ENCODE results near the gene GNG3.
A peak's percentile ranks its signal among the peaks of the same experiment; 100 is the strongest.
"Not testable (repeated sequence)": the region's sequence is repeated elsewhere in the genome, so short reads cannot be mapped to it uniquely, and the experiment has no call there.

Gene GNG3

DNA sequence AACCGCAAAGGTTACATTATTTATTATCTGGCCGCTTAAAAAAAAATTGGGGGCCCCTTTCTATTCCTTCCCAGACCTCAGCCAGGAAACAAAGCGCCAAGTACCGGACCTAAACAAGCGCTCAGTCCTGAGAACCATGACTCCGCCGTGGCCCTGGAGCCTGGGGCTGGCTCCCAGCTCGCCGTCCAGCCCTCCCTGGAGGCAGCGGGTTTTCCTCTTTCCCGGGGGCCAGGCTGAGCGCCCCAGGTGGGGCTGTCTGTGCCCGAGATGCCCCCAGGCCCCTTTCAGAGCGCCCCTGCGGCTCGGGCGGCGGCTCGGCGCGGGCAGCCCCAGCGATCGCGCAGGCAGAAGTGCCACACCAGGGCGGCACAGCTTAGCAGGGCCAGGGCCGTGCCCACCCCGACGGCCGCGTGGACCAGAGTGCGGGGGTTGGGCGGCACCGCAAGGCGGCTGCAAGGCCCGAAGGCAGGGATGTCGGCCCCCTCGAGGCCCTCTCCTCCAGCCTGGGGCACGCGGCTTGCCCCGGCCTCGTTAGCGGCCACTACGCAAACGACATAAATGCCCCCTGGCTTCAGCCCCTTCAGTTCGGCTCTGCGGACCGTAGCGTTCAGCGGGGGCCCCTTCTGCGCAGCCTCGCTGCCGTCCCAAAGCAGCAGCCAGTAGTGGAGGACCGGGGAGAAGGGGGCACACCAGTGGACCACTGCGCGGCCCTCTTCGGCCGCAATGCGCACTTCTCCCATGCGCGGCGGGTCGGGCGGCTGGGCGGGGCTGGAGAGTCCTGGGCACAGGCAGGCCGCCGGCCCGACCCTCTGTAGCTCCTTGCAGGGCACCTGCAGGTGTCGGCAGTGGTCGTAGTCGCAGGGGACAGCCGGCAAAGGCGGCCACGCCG lies 19.7 kb upstream of the GNG3 start:
- DNase-seq (ENCODE audit: low read depth) = no peak

DNA sequence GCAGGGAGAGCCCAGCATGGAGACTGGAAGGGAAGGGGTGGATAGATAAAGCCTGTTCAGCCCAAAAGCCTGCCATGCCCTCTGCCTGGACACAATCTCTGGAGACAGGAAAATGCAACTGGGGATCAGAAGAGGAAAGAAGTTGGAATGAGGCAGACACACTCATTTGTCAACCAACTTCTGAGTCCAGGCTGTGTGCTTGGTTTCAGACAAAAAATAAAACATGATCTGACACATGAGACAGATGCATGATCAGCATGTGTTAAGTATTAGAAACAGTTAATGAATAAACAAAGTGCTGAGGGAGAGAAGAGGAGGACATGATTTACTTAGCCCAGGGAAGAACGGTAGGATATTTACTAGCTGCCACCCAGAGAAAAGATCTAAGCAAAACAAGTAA lies 19.0 kb upstream of the GNG3 start:
- DNase-seq (ENCODE audit: low read depth) = no peak

DNA sequence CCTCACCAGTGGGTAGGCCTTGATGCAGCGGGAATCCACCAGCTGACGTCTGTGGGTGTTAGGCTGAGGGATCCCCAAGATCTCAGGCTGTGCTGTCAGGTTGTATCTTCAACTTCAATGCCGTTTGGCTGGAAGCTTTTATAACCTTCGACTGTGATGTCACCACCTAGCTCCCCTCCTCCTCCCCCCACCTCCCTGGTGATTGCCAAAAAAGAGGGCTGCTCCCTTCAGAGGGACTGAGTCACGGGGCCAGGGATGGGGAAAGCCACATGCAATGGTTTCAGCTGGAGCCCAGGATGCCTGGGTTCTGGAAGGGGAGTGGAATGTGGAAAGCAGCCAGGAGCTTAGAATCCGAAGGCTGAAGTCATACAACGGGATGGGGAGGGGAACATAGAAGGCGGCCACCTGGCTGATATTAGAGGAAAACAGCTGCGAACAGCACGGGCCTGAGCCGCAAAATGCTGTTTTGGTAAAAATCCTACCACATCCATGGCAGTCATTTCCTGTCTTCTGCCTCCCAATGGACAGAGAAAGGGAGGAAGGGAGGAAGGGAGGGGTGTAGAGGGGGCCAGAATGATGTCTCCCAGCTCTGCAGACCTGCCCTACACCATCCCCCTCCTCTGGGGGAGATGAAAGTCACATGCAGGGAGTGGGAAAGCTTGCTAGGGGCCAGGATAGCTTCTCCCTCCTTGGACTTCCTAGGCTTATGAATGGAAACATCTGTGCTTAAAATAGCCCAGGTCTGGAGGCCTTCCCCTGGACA lies 17.9 kb upstream of the GNG3 start, which contains the start of gene LRRN4CL:
LRRN4CL (minus strand) TSS at position 110 of the 763 bp plus-strand sequence. CDS start 1,022 bp downstream, outside the sequence.
- DNase-seq (ENCODE audit: low read depth) = no peak

DNA sequence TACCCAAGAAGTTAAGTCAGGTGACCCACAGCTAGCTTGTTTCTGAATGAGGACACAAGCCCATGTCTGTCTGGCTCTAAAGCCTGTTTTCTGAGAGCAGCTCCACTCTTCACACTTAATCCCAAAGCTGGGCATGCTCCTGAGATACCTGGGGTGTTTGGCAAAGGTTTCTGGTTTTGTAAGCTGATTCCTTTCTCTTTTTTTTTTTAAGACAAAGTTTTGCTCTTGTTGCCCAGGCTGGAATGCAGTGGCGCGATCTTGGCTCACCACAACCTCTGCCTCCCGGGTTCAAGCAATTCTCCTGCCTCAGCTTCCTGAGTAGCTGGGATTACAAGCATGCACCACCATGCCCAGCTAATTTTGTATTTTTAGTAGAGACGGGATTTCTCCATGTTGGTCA lies 13.9 kb upstream of the GNG3 start:
- not testable (repeated sequence) for DNase-seq (ENCODE audit: low read depth)

DNA sequence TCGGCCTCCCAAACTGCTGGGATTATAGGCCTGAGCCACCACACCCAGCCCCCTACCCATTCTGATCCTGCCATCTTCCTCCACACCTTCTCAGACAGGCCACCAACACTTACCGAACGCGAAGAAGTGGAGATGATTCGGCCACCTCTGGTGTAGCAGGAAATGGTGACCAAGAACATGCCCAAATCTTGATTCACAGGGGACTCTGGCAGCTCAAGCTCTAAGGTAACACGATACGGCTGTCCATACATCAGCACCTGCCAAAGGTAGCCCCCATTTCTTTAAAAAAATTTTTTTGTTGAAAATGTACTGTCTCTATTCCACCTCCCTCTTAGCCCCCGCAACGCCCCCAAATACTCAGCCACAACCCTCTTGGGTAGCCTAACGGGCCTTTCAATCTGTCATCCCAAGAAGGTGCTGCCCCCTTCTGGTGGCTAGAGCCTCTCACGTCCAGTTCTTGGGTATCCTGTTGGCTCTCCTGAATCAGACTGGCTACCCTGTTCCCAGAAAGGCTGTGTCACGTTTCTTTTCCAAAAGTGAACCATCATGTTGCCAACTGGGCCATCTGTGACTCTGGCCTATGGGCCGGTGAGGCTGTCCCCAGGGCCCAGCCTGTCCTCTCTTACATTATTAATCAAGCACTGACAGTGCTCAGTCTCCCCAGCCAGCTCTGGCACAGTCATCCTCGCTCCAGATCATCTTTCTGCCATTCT lies 12.9 kb upstream of the GNG3 start:
- peak; percentile 44 for DNase-seq (ENCODE audit: low read depth)

DNA sequence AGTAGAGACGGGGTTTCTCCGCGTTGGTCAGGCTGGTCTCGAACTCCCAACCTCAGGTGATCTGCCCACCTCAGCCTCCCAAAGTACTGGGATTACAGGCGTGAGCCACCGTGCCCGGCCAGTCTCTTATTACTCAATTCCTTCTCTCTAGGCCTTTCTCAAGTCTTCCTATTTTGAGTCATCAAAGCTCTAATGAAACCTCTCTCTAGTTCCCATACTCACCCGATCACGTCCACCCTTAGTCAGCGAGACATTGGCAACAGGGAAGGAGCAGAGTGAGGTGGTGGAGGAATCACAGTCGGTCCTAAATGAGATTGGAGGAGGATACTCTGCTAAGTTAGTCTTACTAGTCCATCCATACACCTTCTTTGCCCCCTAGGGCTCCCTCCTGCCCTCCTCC lies 5.2 kb upstream of the GNG3 start:
- DNase-seq (ENCODE audit: low read depth) = no peak

DNA sequence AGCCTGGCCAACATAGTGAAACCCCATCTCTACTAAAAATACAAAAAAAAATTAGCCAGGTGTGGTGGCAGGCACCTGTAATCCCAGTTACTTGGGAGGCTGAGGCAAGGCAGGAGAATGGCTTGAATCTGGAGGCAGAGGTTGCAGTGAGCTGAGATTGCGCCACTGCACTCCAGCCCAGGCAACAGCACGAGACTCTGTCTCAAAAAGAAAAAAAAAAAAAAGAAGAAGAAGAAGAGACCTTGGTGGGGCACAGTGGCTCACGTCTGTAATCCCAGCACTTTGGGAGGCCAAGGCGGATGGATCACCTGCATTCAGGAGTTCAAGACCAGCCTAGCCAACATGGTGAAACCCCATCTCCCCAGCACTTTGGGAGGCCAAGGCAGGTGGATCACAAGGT lies 3.6 kb upstream of the GNG3 start:
- DNase-seq (ENCODE audit: low read depth) = not testable (repeated sequence)

DNA sequence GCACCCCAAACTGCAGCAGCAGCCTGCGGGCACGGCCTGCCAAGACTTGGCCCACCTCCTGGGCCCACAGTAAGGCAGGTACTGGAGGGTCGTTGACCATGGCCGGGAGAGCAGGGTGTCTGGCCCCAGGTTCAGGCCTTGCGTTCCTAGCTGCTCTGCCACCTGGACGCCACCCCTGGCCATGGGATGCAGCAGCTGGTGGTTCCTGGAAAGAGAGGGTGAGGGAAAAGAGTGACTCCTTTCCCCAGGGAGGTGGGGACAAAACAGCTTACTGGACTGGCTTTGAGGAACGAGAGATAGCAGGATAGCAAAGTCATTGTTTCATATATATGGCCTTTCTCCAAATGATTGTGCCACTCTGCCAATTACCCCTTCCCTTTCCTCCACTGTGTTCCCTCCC lies 2.1 kb upstream of the GNG3 start:
- no peak for DNase-seq (ENCODE audit: low read depth)

DNA sequence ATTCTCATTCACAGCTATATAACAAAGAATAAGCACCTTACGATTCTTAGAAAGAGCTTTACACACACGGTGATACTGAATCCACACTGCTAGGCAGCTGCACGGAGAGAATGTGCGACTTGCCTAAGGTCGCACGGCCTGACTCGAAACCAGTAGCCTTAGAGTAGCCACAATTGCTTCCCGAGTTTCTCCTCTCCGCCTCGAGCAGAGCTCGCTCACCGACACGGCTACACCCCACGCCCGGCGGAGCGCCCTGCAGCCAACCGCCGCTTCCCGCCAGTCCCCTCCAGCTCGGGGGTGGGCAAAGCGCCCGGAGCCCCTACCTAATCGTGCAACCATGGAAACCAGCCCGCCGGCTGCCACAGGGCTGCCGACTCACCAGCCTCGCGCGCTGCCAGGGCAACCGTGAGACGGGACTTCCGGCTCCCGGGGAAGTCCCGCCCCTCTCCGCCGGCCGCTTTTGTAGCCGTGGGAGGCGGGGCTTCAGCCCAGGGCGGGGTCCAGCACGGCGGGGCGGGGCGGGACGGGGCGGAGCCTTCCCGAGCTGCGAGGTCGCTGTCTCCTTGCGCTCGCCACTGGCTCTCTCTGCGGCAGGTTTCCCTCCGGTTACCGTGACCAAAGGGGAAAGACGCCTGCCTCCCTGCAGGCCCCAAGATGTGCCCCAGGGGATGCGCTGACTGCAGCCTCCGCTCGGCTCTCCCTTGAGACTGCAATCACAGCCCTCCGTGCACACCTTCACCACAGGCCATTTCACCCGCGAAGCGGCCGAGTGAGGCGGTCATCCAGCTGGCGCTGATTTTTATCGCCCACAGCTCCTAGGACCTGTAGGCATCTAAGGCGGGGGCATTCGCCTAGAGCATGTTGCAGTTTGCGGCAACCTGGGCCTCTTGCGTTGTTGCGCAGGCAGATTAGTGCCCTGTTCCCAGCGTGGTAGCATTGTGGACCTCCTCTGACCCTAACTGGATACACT lies 1.3 kb upstream of the GNG3 start:
- peak; percentile 74 for DNase-seq (ENCODE audit: low read depth)

DNA sequence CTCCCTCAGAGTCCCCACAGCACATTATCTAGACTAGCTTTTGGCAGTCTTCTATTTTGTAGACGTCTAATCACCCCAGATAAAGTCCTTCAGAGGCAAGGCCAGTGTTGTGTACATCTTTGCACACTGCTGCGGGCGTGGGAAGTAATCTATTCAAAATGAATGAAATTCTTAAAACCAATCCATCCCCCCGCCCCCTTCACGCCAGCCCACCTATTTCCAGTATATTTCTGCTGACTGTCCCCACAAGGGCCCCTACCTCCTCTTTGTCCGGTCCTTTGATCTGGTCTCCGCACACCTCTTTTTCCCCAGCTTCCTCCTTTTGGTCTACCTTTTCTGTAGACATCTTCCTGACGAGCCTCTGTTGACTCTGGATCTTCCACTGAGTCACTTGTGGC lies 627 bp upstream of the GNG3 start:
- no peak for DNase-seq (ENCODE audit: low read depth)

DNA sequence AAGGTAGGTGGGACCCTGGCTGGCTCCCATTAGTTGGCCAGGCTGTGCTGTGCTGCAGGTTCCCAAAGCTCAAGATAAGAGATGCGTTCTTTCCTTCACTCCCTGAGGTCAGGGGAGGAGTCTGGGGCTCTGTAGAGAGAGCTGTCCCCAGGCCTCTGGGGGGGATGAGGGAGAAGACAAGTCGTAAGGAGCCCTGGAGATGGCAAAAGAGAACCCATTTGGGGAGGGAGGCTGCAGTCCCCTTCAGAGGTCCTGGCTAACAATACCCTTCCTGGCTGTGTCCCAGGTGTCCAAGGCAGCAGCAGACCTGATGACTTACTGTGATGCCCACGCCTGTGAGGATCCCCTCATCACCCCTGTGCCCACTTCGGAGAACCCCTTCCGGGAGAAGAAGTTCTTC lies 916 bp downstream of the GNG3 start:
- DNase-seq (ENCODE audit: low read depth) = no peak

DNA sequence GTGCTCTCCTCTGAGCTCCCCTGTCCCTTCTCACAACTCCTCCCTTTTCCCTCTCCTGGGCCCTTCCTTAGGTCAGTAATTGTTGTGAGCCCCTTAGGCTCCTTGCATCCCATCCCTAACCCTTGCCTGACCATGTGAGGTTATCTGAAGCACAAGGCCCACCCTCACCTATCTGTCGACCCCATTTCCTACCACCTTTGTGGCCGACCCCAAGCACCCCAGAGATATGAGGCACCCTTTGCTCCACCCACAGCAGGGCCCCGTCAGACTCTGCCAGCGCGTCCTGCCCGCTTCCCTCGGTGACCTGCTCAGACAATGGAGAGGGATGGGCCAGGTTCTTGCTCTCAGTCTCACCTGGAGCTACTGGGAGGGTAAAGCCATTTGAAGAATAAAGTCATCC lies 1.3 kb downstream of the GNG3 start:
- no peak for DNase-seq (ENCODE audit: low read depth)

DNA sequence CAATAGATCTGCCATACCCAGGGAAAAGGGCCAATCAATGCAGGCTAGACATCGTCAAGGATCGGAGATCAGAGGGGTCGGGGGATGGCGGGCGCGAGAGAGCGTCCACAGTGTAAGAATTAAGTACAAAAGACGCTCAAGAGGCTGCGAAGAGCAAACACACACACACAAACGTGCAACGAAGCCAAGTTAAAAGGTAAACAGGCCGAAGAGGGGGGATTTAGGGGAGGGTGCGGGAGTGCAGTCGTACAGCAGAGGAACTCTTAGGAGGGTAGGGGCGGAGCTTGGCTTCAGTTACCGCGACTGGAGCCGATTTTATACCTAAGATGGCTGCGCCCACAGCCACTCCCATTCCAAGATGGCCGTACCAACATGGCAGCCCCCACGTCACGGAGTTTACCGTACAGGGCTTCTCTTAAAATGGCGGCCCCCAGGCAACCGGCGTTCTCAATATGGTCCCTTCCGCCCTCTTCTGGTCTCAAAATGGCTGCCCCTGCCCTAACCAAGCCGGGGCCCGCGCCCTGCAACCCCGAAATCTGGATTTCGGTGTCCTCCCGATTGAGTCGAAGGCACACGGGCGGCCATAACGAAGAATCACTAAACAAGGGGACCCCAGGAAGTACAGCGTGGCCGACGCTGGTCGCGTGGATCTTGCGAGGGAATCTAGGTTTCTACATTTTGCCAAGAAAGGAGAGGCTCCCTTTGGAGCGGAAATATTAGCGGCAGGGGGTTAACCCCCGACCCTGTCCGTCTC lies 1.9 kb downstream of the GNG3 start:
- no peak for DNase-seq (ENCODE audit: low read depth)

DNA sequence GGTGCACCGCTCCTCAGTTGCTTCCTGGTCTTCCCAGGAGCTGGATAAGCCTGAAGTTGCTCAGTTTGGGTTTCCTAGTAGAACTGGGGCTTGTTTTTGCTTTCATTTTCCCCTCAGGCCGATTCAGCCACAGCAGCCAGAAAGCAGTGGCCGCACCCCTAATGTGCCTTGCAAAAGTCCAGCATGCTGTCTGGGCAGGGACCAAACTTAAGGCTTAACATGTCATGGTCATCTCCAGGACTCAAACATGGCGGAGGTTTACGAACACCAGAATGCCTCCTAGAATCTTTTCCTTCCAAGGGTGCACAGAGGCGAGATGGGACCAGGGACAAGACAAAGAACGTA lies 2.5 kb downstream of the GNG3 start:
- no peak for DNase-seq (ENCODE audit: low read depth)

DNA sequence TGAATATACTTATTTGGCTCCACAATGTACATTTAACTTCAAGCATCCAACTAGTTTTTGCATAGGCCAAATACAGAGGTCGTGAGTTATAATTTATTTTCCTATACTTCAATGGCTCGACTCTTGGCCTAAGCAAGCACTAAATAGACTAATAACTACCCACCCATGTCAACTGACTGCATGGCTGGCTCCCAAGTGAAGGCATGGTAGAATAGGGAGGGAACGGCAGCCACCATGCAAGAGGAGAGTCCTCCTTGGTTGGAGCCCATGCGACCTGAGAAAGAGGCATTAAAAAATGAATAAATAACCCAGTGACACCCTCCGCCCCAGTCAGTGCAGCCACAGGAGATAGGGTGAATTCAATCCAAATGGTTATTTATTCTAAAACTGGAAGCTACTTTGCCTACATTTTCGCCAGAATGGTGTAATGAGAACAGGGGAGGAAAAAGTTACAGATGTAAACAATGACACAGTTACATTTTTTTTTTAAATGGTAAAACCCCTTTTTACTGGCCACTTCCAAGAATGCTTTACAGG lies 4.9 kb downstream of the GNG3 start:
- DNase-seq (ENCODE audit: low read depth) = no peak

DNA sequence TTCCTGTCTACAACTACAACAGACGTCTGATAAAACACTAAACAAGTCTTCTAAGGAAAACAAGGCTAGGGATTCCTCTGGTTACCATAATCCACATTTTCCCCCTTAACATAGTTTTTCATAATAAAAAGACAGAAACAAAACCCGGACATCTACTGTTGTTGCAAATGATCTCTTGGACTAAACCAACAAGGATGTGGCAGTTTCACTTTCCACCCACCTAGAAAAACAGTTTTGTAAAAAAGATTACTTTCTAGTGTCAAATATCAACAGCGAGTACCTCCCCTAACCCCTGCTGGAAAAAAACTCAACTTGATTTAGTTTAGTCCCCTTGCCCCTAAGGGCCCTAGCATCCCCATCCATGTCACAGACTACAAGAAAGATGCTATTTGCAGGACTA lies 5.4 kb downstream of the GNG3 start:
- DNase-seq (ENCODE audit: low read depth) = no peak

DNA sequence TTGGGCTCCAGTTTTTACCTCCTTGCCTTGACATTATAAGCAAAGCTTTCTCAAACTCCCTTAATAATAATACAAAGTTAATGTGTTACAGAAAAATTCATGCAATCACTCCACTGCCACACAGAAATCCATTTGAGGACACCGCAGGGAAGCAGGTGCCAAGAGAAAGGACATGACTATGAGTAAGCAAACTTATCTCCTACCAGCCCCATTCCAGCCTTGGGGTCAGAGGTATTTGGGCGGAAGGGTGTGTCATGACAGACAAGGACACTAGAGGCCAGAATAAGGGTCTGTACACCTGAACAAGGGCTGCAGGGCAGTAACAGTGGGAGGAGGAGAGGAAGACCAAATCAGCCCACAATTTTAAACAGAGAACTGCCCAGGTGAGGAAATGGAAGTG lies 5.9 kb downstream of the GNG3 start:
- no peak for DNase-seq (ENCODE audit: low read depth)

DNA sequence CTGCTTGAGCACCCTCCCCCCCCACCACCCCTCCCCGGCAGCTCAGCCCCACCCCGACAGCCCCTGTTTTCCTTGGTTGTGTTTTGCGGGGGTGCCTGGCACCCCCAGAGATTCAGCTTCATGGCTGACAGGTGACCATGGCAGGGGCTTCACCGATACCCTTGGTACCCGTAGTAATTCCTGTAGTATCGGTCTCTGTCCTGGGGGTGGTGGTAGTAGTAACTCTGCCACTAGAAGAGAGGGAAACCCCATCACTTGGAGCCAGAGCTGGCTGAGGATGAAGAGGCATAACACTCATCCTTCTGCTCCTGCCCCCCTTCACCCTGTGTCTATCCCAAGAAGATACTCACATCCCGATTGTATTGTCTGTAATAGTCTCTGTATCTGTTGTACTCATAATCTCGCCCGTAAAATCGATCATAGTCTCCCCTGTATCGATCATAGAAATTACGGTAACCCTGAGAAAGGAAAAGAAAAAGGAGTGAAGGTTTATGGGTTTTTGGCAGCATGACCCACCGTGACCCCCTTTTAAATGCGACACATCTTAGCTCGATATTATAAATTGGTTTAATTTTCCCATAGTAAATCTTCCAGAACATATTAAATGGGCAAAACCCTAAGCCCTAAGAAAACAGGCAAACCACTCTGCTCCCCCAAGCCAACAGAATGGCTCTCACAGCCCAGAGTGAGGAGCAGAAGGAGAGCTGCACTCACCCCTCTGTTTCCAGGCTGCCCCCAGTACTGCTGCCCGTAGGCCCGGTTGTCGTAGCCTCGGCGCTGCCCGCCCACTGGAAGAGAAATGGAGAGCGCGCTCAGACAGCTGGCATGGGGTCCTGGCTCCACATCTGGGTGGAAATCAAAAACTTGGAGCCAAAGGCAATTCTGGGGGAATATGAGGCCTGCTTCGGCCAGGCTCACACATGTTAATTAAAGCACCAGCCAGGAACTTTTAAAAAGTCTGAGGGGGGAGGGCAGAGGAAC lies 8.0 kb downstream of the GNG3 start:
- no peak for DNase-seq (ENCODE audit: low read depth)

DNA sequence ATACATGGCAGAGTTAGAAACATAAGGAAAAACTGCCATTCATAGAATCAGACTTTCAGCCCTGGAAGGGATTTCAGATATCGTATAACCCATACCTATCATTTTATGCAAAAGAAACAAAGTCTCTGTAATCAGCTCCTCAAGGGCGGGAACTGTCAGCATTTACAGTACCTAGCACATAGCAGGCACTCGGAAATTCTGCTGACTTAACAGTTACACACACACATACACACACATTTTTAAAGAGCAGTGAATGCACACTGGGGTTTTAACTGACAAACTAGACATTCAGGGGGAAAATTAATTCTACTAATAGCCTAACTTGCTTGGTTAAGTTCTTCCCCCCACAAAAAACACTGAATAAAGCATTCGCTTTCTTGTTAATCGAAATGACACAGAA lies 8.7 kb downstream of the GNG3 start:
- DNase-seq (ENCODE audit: low read depth) = no peak
